C4-2B (cell line): Measurements from ENCODE around the gene AMOTL2.

Experiments
- ZFX ChIP-seq: fragments of 450-650 bp; IDR thresholded peaks from 2 replicates; pipeline ENCODE4 v1.6.1; 2017
- TF ChIP-seq, protein P1 (sequence below): fragments of 450-650 bp; conservative IDR thresholded peaks from 2 replicates; pipeline ENCODE4 v1.5.1; 2017; ENCODE audit warnings: mild to moderate bottlenecking

DNA sequence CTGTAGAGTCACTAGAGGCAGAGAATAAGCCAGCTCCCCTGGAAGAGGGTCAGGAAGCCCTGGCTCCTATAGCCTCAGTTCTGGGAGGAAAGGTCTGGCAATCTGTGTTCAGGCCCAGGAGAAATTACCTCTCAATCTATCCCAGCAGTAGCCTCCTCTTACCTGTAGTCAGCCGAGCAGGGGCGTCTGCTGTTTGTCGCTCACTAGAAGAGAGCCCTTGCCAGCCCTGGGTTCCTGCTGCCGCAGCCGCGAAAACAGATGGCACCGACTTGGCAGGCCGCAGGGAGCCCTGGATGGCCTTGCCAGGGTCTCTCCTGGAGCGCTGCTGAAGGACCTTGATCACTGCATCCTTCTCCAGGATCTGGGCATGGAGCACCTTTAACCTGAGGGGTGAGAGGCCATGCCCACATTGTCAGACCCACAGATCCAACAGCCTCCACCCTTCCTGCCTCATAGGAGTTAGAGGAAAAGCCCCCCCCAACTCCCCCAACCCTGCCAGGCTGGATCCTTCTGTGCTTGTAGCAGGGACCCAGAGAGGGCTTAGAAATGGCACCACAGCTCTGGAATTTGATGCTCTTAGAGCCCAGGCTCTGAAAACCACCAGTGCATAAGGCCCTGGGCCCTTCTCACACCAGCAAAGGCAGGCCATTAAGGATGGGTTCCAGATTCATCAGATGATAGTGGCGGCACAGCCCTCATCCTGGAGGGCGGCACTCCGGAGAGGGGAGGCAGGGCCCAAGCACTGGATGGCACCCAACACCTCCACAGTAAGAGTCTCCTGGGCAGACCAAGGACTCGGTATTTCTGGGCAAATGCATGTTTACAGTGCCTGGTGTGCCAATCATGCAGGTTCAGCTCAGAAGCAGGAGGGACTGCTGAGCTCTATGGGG, 14.9 kb downstream of the AMOTL2 start:
- no peak for TF ChIP-seq ZFX
- TF ChIP-seq, protein P1, sequence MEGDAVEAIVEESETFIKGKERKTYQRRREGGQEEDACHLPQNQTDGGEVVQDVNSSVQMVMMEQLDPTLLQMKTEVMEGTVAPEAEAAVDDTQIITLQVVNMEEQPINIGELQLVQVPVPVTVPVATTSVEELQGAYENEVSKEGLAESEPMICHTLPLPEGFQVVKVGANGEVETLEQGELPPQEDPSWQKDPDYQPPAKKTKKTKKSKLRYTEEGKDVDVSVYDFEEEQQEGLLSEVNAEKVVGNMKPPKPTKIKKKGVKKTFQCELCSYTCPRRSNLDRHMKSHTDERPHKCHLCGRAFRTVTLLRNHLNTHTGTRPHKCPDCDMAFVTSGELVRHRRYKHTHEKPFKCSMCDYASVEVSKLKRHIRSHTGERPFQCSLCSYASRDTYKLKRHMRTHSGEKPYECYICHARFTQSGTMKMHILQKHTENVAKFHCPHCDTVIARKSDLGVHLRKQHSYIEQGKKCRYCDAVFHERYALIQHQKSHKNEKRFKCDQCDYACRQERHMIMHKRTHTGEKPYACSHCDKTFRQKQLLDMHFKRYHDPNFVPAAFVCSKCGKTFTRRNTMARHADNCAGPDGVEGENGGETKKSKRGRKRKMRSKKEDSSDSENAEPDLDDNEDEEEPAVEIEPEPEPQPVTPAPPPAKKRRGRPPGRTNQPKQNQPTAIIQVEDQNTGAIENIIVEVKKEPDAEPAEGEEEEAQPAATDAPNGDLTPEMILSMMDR: no peak
